Endometrial microvascular endothelial cells (primary cell): ENCODE results near the gene SELPLG. TPM values are rescaled to one million over a fixed set of nuclear protein-coding genes. Genes with fewer than 3 reads are reported as not detected.

Experiments
- in situ Hi-C: cut with HindIII; loops from 2 replicates; pipeline ENCODE4 v1.10.0; 2017; ENCODE audit warnings: low sequenced_read_pairs, low pct_unique_long_range_greater_than_20kb; ENCODE audit errors: inconsistent ontology term
- total RNA-seq: library from RNA; depleted of rRNA; stranded (reverse); fragments of >200 nt; gene quantifications from one replicate; pipeline ENCODE4 v1.2.3, GENCODE V29; 2015; ENCODE audit errors: inconsistent ontology term

The SELPLG gene
- total RNA-seq, 1 donor from 2014 or later, result 0.46 TPM

DNA sequence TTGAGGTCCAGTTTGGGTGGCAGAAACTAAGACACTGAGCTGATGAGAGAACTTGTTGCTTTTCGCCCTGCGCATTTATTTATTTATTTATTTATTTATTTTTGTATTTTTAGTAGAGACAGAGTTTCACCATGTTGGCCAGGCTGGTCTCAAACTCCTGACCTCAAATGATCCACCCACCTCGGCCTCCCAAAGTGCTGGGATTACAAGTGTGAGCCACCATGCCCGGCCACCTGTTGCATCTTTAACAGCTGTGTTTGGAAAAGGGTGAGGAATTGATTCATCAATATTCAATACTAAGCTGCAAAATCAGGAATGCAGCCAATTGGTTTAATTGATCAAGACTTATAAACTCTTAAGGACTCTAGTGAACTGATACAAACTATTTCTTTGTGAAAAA, 24.4 kb upstream of the SELPLG start:
- in situ Hi-C loops, result loop anchor here (25.0 kb wide), 1 partner anchor 179 kb away; no protein-coding TSS in a partner anchor

DNA sequence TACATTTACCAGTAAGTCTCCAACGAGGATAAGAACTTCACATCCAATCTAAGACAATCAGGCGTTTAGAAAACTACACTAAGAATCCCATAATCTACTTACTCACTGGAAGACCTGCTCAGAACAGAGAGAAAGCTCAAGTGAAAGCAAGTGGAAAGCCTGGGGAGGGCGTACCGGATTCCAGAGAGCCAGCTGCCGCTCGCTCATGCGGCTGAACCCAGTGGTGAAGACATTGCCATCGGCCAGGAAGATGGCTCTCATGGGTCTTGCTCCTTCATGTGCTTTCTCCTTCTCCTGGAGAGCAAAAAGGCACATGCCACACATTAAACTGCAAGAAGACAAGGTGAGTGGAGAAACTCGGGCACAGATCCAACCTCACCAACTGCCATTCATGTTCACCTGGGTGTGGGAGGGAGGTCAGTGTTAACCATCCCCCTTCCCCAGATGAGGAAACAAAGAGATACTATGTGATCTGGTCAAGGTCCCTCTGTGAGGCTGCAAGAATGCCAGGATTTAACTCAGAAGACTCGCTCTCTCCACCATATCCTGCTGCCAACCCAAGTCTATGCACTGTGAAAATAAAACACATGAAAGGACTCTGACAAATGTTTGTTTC, 23.5 kb upstream of the SELPLG start:
- in situ Hi-C loops, result loop anchor here (25.0 kb wide), 1 partner anchor 180 kb away; no protein-coding TSS in a partner anchor

DNA sequence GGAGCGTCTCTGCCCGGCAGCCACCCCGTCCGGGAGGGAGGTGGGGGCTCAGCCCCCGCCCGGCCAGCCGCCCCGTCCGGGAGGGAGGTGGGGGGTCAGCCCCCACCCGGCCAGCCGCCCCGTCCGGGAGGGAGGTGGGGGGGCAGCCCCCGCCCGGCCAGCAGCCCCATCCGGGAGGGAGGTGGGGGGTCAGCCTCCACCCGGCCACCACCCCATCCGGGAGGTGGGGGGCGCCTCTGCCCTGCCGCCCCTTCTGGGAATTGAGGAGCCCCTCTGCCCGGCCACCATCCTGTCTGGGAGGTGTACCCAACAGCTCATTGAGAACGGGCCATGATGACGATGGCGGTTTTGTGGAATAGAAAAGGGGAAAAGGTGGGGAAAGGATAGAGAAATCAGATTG, 22.6 kb upstream of the SELPLG start:
- in situ Hi-C loops, result loop anchor here (25.0 kb wide), 1 partner anchor 181 kb away; no protein-coding TSS in a partner anchor

DNA sequence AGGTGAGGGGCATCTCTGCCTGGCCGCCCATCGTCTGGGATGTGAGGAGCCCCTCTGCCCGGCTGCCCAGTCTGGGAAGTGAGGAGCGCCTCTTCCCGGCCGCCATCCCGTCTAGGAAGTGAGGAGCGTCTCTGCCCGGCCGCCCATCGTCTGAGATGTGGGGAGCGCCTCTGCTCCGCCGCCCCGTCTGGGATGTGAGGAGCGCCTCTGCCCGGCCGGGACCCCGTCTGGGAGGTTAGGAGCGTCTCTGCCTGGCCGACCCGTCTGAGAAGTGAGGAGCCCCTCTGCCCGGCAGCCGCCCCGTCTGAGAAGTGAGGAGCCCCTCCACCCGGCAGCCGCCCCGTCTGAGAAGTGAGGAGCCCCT, 22.1 kb upstream of the SELPLG start:
- in situ Hi-C loops, result loop anchor here (25.0 kb wide), 1 partner anchor 182 kb away; no protein-coding TSS in a partner anchor

GRCh38 chr12:108654622-108655021, 20.9 kb upstream of the SELPLG start:
- in situ Hi-C loops, result loop anchor here (25.0 kb wide), 1 partner anchor 183 kb away; no protein-coding TSS in a partner anchor

DNA sequence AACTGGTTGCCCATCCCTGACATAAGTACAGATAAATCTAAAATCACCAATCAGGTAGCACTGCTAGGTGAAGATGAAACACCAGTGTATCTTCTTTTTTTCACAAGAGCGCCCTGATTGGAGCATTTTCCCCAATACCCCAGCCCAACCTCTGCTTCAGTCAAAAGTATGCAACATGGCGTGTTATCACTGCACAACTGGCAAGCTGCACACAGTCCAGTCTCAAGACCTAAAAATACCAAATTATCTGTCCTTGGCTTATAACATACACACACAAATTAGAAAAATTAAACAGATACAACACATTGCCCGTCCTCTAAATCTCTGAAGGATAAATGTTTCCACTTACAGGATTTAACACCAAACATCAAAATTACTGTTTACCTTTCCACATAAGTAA, 20.2 kb upstream of the SELPLG start:
- in situ Hi-C loops, result loop anchor here (25.0 kb wide), 1 partner anchor 183 kb away; no protein-coding TSS in a partner anchor

DNA sequence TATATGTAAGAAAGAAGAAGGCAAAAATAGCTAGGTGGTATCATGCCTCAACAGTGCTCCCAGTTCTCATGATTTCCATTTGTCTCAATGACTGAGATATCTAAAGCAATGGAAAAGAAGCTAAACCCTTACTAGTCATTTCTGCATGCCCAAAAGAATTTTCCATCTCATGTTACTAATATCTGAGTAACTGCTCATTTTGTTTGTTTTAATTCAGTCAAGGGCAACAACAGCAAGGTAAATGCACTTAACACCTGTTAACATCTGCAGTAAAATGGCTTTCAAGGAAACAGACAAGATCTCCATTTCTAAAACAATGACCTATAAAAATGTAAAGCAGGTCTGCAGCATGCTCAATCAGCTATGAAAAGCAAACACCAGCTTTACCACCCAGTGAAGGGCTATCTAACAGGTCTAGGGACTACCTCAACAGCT, 19.4 kb upstream of the SELPLG start:
- in situ Hi-C loops, result loop anchor here (25.0 kb wide), 1 partner anchor 184 kb away; no protein-coding TSS in a partner anchor

GRCh38 chr12:108650083-108650482, 16.4 kb upstream of the SELPLG start:
- in situ Hi-C loops, result loop anchor here (25.0 kb wide), 1 partner anchor 187 kb away; no protein-coding TSS in a partner anchor

GRCh38 chr12:108649669-108650068, 16.0 kb upstream of the SELPLG start:
- in situ Hi-C loops, result loop anchor here (25.0 kb wide), 1 partner anchor 188 kb away; no protein-coding TSS in a partner anchor

- in situ Hi-C loops, result no loop called here
Measured at GRCh38 chr12:108649126-108649525, 15.4 kb upstream of the SELPLG start.

DNA sequence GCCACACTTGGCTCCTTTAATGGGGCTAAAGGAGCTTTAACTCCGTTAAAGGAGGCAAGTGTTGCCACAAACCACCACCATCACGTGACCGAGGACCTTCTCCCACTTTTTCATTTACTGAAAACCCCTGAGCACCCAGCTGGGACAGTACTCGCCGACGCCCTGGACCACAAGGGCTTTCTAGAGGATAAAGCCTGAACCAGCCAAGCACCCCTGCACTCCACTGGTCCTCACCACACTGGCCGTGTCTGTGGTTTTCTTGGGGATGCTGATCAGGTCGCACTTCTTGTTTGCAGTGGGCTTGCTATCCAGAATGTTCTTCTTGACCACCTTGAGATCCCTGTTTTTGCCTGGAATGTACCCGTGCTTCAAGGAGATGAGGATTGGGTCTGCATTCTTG, 14.7 kb upstream of the SELPLG start:
- in situ Hi-C loops, result no loop called here

DNA sequence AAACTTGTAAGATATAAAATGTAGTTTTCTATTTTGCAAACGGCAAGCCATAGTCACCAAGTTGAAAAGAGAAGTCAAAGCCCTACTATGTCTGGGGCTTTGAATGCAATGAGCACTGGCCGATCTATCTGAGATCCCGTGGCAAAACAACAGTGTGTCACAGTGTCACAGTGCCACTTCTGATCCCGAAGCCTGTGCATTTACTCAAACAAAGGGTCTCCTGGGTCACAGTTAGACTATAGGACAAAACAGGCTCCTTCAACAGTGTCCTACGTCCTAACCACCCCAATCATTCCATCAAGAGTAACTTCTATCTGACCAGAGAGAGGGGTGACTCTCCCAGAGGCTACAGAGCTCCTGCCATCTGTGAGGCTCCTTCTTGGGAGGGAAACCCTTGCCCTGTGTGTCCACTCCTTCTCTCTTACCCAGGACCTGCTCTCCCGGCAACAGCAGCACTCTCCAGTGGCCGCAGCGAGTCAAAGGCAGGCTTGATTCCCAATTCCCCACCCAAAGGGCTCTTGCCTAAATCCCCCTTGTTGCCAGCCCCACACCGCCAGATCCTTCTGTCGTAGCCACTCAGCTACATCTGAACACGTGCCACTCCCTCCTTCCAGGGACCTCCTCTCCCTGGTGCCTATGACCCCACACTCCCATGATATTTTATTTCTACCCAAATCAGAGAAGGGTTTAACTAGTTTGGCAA, 14.0 kb upstream of the SELPLG start:
- in situ Hi-C loops, result no loop called here

- in situ Hi-C loops, result no loop called here
Measured at GRCh38 chr12:108646600-108647579, 13.2 kb upstream of the SELPLG start.

- in situ Hi-C loops, result no loop called here
Measured at GRCh38 chr12:108645686-108646599, 12.2 kb upstream of the SELPLG start.

GRCh38 chr12:108644811-108645120, 11.1 kb upstream of the SELPLG start:
- in situ Hi-C loops, result no loop called here

DNA sequence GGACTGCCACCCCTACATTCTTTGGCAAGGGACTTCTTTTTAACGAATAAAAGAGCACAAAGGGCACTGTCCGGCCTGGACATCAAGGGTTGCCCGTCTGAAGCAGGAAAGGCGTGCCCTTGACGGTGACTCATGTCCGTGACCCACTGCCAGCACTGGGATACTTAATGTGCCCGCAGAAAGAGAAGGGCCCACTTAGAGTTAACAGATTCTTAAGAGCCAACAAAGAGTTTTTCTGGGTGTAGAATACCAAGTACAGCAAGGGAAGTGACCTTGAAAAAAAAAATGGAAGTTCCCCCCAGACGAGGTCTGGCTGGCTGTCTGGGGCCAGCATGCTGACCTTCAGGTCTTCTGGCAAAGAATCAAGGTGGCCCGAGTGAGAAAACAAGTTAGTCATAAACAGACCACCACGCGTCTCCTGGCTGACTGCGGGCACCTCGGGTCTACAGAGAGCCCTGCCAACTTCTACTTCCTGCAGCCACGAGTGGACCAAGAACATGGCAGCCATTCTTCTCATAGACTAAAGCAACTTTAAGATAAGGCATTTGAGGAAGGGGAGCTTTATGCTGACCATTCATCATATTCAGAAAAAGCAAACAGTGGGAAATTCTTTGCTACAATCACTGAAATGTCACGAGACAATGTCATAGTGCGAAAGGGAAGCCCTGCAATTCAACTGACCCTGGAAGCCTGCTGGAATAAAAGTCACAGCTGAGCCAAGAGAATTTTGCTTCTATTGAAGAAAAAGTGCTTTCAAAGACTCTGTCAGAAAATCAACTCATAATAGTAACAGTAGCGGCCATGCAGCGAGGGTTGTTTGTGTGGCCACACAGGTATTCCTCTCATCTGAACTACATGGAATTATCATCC, 10.5 kb upstream of the SELPLG start:
- in situ Hi-C loops, result no loop called here

GRCh38 chr12:108642899-108643654, 9.4 kb upstream of the SELPLG start:
- in situ Hi-C loops, result no loop called here
